GM19193 (cell line): ENCODE measurements around the gene DZANK1.

Source experiments
- POLR2A ChIP-seq: IDR thresholded peaks from 4 replicates; pipeline ENCODE4 v1.6.1; 2011; ENCODE audit not compliant: insufficient read depth, insufficient read length; ENCODE audit errors: extremely low read depth

Gene DZANK1

GRCh38 chr20:18465536-18466200 lies 1.2 kb downstream of the DZANK1 start:
- TF ChIP-seq POLR2A: no peak

DNA sequence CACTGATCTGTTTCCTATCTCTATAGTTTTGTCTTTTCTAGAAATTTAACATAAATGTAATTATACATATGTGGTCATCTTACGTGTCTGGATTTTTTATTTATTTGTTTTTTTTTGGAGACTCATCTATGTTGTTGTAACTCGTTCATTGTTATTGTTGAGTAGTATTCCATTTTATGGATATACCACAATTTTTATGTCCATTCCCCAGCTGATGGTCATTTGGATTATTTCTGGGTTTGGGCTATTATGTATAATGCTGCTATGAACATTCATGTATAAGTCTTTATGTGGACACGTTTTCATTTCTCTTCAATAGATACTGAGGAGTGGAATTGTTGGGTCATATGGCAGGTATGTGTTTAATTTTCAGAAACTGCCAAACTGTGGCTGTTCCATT lies 10.2 kb downstream of the DZANK1 start:
- TF ChIP-seq POLR2A: no peak

GRCh38 chr20:18443886-18444285 lies 22.9 kb downstream of the DZANK1 start:
- no peak for TF ChIP-seq POLR2A

DNA sequence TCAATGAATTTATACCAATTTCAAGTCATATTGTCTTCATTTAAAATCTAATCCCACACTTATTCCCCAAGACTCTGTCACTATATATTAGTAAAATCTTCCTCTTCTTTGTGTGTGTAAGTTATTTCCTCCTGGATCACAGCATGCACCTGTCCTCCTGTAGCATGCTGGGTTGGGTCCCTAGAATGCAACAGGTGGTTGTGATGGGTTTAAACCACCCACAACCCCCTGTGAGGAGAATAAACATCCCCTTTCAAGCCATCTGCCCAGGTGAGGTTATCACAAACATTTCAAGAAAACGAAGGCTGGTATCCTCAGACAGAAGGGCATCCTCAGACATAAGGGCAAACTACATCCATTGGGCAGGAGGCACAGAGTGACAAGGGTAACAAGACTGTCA lies 26.4 kb downstream of the DZANK1 start:
- no peak for TF ChIP-seq POLR2A

- TF ChIP-seq POLR2A: no peak
These were observed 30.0 kb downstream of the DZANK1 start for GRCh38 chr20:18436847-18437246.

DNA sequence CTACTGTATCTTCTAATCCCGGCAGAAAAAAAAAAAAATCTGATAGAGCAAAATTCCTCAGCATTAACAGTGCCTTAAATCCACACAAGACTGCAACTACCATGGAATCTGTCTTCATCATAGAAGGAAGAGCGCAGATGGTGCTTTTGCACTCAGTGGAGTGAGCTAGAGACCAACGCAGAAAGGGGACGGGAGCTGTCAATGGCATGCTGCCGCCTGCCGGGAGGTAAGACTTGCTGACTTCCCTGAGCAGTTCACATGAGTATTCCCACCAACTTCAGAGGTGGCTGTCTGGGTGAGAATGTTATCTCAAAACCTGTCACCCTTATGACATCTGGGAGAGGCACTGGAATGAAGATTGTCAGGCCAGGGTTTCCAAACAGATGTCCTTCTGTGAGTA lies 35.6 kb downstream of the DZANK1 start:
- no peak for TF ChIP-seq POLR2A

- TF ChIP-seq POLR2A: no peak
These were observed 36.5 kb downstream of the DZANK1 start for GRCh38 chr20:18430172-18430826.

DNA sequence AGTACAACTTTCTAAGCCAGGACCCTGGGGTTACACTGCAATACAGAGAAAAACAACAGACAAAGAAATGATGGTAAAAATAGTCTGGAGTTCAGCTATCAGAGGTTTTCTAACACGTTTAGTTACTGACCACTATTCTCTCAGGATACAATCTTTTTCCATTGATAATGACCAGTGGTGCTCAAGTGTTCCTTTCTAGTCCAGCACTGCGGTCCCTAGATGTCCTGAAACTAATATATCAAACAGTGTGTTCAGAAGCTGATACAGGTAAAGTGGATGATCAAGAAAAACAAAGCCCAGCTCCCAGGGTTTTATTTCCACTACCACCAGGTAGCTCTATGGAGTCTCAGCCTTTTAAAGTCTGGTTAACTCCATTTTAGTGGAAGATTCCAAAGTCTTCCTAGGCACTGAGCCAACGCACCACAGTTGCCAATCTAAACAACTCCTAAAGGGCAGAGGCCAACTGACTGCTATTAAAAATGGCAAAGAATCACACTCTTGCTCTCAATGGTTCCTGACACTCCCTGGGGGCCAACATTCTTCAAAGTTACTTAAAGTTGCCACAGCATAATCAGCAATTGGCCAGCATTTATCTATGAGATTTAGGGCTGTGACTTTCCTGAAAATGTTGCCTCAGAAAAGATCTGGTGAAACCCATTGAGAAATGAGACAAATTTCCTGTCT lies 38.2 kb downstream of the DZANK1 start:
- TF ChIP-seq POLR2A: no peak

GRCh38 chr20:18427214-18427613 lies 39.6 kb downstream of the DZANK1 start:
- no peak for TF ChIP-seq POLR2A

GRCh38 chr20:18421608-18422007 lies 45.2 kb downstream of the DZANK1 start:
- TF ChIP-seq POLR2A: no peak

DNA sequence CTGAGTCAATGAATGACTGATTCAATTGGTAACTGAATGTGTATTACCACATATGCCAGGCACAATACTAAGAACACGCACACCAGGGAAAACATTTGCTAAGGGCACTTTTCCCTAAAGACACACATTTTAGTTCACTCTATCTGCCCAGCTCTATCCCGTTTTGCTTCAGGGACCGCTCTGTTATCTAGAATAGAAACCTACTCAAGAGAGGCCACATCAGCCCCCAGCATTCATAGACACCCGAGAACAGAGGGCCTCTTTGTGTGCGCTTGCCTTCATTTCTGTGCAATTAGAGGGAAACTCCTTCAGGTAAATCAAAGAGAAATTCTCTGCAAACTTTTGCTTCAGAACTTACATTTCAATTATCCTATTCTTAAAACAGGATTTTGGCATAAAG lies 50.3 kb downstream of the DZANK1 start:
- no peak for TF ChIP-seq POLR2A

DNA sequence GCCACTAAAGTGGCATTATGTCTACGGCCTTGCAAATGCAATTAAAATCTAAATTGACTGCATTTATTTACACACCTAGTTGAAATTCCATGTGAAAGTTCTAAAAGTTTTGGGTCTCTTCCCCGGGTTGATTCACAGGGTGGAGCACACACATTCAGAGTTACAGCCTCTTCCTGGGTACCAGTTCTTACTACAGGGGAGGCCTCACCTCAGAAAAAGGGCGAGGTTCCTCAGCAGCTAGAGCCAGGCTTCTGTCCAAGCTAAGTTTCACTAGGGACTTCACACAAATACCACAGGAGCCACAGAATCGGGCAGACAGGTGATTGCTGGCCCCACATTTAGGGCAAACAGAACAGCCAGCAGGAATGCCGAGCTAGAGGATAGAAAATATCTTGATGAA lies 52.7 kb downstream of the DZANK1 start:
- TF ChIP-seq POLR2A: no peak

DNA sequence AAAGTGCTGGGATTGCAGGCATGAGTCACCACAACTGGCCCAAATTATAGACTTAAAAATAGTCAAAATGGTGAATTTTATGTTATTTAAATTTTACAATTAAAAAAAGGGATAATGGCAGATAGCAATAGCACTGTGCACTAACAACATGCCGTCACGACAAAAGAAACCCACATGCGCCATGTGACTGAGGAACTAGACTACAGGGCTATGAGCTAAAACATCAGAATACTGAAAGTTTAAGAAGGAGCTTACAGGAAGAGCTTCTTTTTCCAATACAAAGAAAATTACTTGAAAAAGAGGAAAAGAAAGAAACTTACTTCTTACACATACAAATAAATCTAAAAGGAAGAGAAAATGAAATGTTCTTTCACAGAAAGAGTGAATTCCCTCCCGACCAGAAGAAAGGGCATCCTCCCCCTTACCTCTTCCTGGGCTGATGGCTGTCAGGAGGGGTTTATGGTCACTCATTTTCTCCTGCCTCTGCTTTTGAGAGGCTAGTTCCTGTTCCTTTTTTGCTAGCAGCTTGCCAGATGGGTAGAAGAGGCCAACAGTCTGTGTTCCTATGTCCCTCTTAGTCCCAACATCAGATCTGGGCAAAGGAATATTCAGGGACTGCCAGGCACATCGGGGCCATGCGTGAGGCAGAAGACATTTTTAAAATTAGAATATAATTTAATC lies 54.5 kb downstream of the DZANK1 start:
- no peak for TF ChIP-seq POLR2A

- TF ChIP-seq POLR2A: no peak
These were observed 61.0 kb downstream of the DZANK1 start for GRCh38 chr20:18405826-18406225.

GRCh38 chr20:18404172-18404571 lies 62.7 kb downstream of the DZANK1 start:
- TF ChIP-seq POLR2A: no peak

- TF ChIP-seq POLR2A: no peak
These were observed 63.6 kb downstream of the DZANK1 start for GRCh38 chr20:18403269-18403668.

- no peak for TF ChIP-seq POLR2A
These were observed 65.5 kb downstream of the DZANK1 start for GRCh38 chr20:18401305-18401704.

DNA sequence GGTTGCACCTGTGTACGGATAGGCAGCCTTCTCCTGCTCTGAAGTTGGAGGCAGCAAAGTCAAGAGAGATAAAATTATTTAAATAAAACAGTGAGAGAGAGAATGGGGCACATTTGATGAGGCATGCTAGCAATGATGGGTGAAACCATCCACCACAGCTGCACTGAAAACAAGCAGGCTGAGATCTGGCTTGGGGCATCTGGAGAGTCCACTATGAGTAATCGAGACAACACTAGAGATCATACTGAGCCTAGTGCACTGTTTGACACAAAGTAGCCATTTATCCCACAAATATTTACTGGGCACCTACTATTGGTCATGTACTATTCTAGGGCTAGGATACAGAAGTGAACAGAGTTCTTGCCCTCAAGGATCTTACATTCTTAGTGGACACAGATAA lies 66.4 kb downstream of the DZANK1 start:
- TF ChIP-seq POLR2A: no peak
